Measurements from ENCODE around the gene TRIM63.

TRIM63 gene

GRCh38 chr1:26046246-26047095 is 21.0 kb downstream of the TRIM63 start:
- H3K9ac ChIP-seq (ENCODE audit: insufficient read length, low read depth): peak overlapping the region; percentile 65
- no peaks in the 10 kb centered on the region for H3K9me3 ChIP-seq (ENCODE audit: insufficient read depth, low read length)
- H3K4me3 ChIP-seq (ENCODE audit: insufficient read length, low read depth): peak overlapping the region; percentile 36
- TF ChIP-seq YY1 (IDR thresholded peaks at IDR 0.05; ENCODE audit: insufficient read depth, insufficient read length): no peak
- TF ChIP-seq SUZ12 (IDR thresholded peaks at IDR 0.05; ENCODE audit: extremely low read depth, insufficient read depth, insufficient read length): peak; percentile 83
- no peak for TF ChIP-seq ZNF274 (IDR thresholded peaks at IDR 0.05; ENCODE audit: low read depth, low read length)
- H3K36me3 ChIP-seq (ENCODE audit: insufficient read depth, insufficient read length, low read length): no peaks in the 10 kb centered on the region
- DNase-seq (ENCODE audit: low read depth, low spot score): no peak
- H3K27me3 ChIP-seq (ENCODE audit: insufficient read depth, insufficient read length): peaks cover 79% of the 10 kb centered on the region
- H3K4me1 ChIP-seq (ENCODE audit: insufficient read depth, insufficient read length): peaks cover 10% of the 10 kb centered on the region

GRCh38 chr1:26045722-26046245 is 21.6 kb downstream of the TRIM63 start, which contains the start of gene SLC30A2:
TSS of gene SLC30A2 (minus strand) at chr1:26046118. CDS start at chr1:26045896, 222 bp downstream.
- Histone ChIP-seq H3K36me3 (ENCODE audit: insufficient read depth, insufficient read length, low read length) (no peaks in the 10 kb centered on the region), H3K4me1 (ENCODE audit: insufficient read depth, insufficient read length) (peaks cover 10% of the 10 kb centered on the region), H3K27me3 (ENCODE audit: insufficient read depth, insufficient read length) (peaks cover 79% of the 10 kb centered on the region), H3K9me3 (ENCODE audit: insufficient read depth, low read length) (no peaks in the 10 kb centered on the region), H3K9ac (ENCODE audit: insufficient read length, low read depth) (peak within 1 kb of the TSS; percentile 65), H3K4me3 (ENCODE audit: insufficient read length, low read depth) (peak within 1 kb of the TSS; percentile 36)
- no peak for TF ChIP-seq ZNF274 (IDR thresholded peaks at IDR 0.05; ENCODE audit: low read depth, low read length)
- TF ChIP-seq SUZ12 (IDR thresholded peaks at IDR 0.05; ENCODE audit: extremely low read depth, insufficient read depth, insufficient read length): peak; percentile 90
- no peak for DNase-seq (ENCODE audit: low read depth, low spot score)

GRCh38 chr1:26044971-26045721 is 22.3 kb downstream of the TRIM63 start:
- DNase-seq (ENCODE audit: low read depth, low spot score): no peak
- Histone ChIP-seq H3K9me3 (ENCODE audit: insufficient read depth, low read length) (no peaks in the 10 kb centered on the region), H3K9ac (ENCODE audit: insufficient read length, low read depth) (peak overlapping the region; percentile 65), H3K4me3 (ENCODE audit: insufficient read length, low read depth) (peak overlapping the region; percentile 36), H3K27me3 (ENCODE audit: insufficient read depth, insufficient read length) (peaks cover 79% of the 10 kb centered on the region), H3K4me1 (ENCODE audit: insufficient read depth, insufficient read length) (peaks cover 10% of the 10 kb centered on the region), H3K36me3 (ENCODE audit: insufficient read depth, insufficient read length, low read length) (no peaks in the 10 kb centered on the region)
- no peak for TF ChIP-seq SUZ12 (IDR thresholded peaks at IDR 0.05; ENCODE audit: extremely low read depth, insufficient read depth, insufficient read length)
- TF ChIP-seq YY1 (IDR thresholded peaks at IDR 0.05; ENCODE audit: insufficient read depth, insufficient read length): no peak
- TF ChIP-seq ZNF274 (IDR thresholded peaks at IDR 0.05; ENCODE audit: low read depth, low read length): no peak

- H3K36me3 ChIP-seq (ENCODE audit: insufficient read depth, insufficient read length, low read length): no peaks in the 10 kb centered on the region
- no peak for TF ChIP-seq ZNF274 (IDR thresholded peaks at IDR 0.05; ENCODE audit: low read depth, low read length)
- no peak for TF ChIP-seq SUZ12 (IDR thresholded peaks at IDR 0.05; ENCODE audit: extremely low read depth, insufficient read depth, insufficient read length)
- TF ChIP-seq YY1 (IDR thresholded peaks at IDR 0.05; ENCODE audit: insufficient read depth, insufficient read length): no peak
- peaks cover 10% of the 10 kb centered on the region for H3K4me1 ChIP-seq (ENCODE audit: insufficient read depth, insufficient read length)
- H3K9ac ChIP-seq (ENCODE audit: insufficient read length, low read depth): no peak overlapping the region
- no peak overlapping the region for H3K4me3 ChIP-seq (ENCODE audit: insufficient read length, low read depth)
- no peaks in the 10 kb centered on the region for H3K9me3 ChIP-seq (ENCODE audit: insufficient read depth, low read length)
- H3K27me3 ChIP-seq (ENCODE audit: insufficient read depth, insufficient read length): peaks cover 74% of the 10 kb centered on the region
- DNase-seq (ENCODE audit: low read depth, low spot score): no peak
Measured at GRCh38 chr1:26044414-26044813, 23.0 kb downstream of the TRIM63 start.

GRCh38 chr1:26043765-26044164 is 23.7 kb downstream of the TRIM63 start:
- Histone ChIP-seq H3K4me3 (ENCODE audit: insufficient read length, low read depth) (no peak overlapping the region), H3K27me3 (ENCODE audit: insufficient read depth, insufficient read length) (peaks cover 68% of the 10 kb centered on the region), H3K9ac (ENCODE audit: insufficient read length, low read depth) (no peak overlapping the region), H3K9me3 (ENCODE audit: insufficient read depth, low read length) (no peaks in the 10 kb centered on the region), H3K36me3 (ENCODE audit: insufficient read depth, insufficient read length, low read length) (no peaks in the 10 kb centered on the region), H3K4me1 (ENCODE audit: insufficient read depth, insufficient read length) (peaks cover 10% of the 10 kb centered on the region)
- no peak for DNase-seq (ENCODE audit: low read depth, low spot score)
- TF ChIP-seq SUZ12 (IDR thresholded peaks at IDR 0.05; ENCODE audit: extremely low read depth, insufficient read depth, insufficient read length) (no peak), ZNF274 (IDR thresholded peaks at IDR 0.05; ENCODE audit: low read depth, low read length) (no peak), YY1 (IDR thresholded peaks at IDR 0.05; ENCODE audit: insufficient read depth, insufficient read length) (no peak)

- Histone ChIP-seq H3K4me3 (ENCODE audit: insufficient read length, low read depth) (no peak overlapping the region), H3K9ac (ENCODE audit: insufficient read length, low read depth) (no peak overlapping the region), H3K4me1 (ENCODE audit: insufficient read depth, insufficient read length) (peaks cover 9% of the 10 kb centered on the region), H3K27me3 (ENCODE audit: insufficient read depth, insufficient read length) (peaks cover 50% of the 10 kb centered on the region), H3K9me3 (ENCODE audit: insufficient read depth, low read length) (no peaks in the 10 kb centered on the region), H3K36me3 (ENCODE audit: insufficient read depth, insufficient read length, low read length) (no peaks in the 10 kb centered on the region)
- DNase-seq (ENCODE audit: low read depth, low spot score): no peak
- TF ChIP-seq SUZ12 (IDR thresholded peaks at IDR 0.05; ENCODE audit: extremely low read depth, insufficient read depth, insufficient read length) (peak; percentile 13), ZNF274 (IDR thresholded peaks at IDR 0.05; ENCODE audit: low read depth, low read length) (no peak), YY1 (IDR thresholded peaks at IDR 0.05; ENCODE audit: insufficient read depth, insufficient read length) (no peak)
Measured at GRCh38 chr1:26041978-26042377, 25.5 kb downstream of the TRIM63 start.

- no peak overlapping the region for H3K4me3 ChIP-seq (ENCODE audit: insufficient read length, low read depth)
- no peak for DNase-seq (ENCODE audit: low read depth, low spot score)
- no peaks in the 10 kb centered on the region for H3K36me3 ChIP-seq (ENCODE audit: insufficient read depth, insufficient read length, low read length)
- no peaks in the 10 kb centered on the region for H3K9me3 ChIP-seq (ENCODE audit: insufficient read depth, low read length)
- no peak overlapping the region for H3K9ac ChIP-seq (ENCODE audit: insufficient read length, low read depth)
- TF ChIP-seq ZNF274 (IDR thresholded peaks at IDR 0.05; ENCODE audit: low read depth, low read length) (no peak), YY1 (IDR thresholded peaks at IDR 0.05; ENCODE audit: insufficient read depth, insufficient read length) (no peak), SUZ12 (IDR thresholded peaks at IDR 0.05; ENCODE audit: extremely low read depth, insufficient read depth, insufficient read length) (no peak)
- peaks cover 9% of the 10 kb centered on the region for H3K4me1 ChIP-seq (ENCODE audit: insufficient read depth, insufficient read length)
- H3K27me3 ChIP-seq (ENCODE audit: insufficient read depth, insufficient read length): peaks cover 49% of the 10 kb centered on the region
Measured at GRCh38 chr1:26041401-26041800, 26.0 kb downstream of the TRIM63 start.
